ENCODE data around the gene GABRB2. TPM values are rescaled to one million over a fixed set of nuclear protein-coding genes. Genes with fewer than 3 reads are reported as not detected.

Gene GABRB2
- total and polyA plus RNA-seq, 2 experiments from 2014 or later = 1.8 to 3.6 TPM

GRCh38 chr5:161284445-161284844 is 262.1 kb downstream of the GABRB2 start:
- H3K4me3 ChIP-seq = no peak overlapping the region
- no peak overlapping the region for H3K27ac ChIP-seq
- no peaks in the 10 kb centered on the region for H3K4me1 ChIP-seq (ENCODE audit: low read depth)
- H3K27me3 ChIP-seq = no peaks in the 10 kb centered on the region
- H3K9me3 ChIP-seq (ENCODE audit: low read depth) = no peaks in the 10 kb centered on the region
- H3K36me3 ChIP-seq = no peaks in the 10 kb centered on the region
- TF ChIP-seq CTCF (IDR thresholded peaks at IDR 0.05; ENCODE audit: low read depth, low read length) = no peak
- DNase-seq (ENCODE audit: low read depth in 1 of 2, low spot score in 1 of 2) = no peak

- H3K9me3 ChIP-seq (ENCODE audit: low read depth) = no peaks in the 10 kb centered on the region
- no peaks in the 10 kb centered on the region for H3K27me3 ChIP-seq
- TF ChIP-seq CTCF (IDR thresholded peaks at IDR 0.05; ENCODE audit: low read depth, low read length) = no peak
- no peaks in the 10 kb centered on the region for H3K4me1 ChIP-seq (ENCODE audit: low read depth)
- no peak overlapping the region for H3K27ac ChIP-seq
- DNase-seq (ENCODE audit: low read depth in 1 of 2, low spot score in 1 of 2) = no peak
- H3K4me3 ChIP-seq = no peak overlapping the region
- no peaks in the 10 kb centered on the region for H3K36me3 ChIP-seq
Observed at GRCh38 chr5:161283296-161283695, 263.2 kb downstream of the GABRB2 start.

- Histone ChIP-seq H3K9me3 (ENCODE audit: low read depth) (no peaks in the 10 kb centered on the region), H3K4me3 (no peak overlapping the region), H3K36me3 (no peaks in the 10 kb centered on the region), H3K4me1 (ENCODE audit: low read depth) (no peaks in the 10 kb centered on the region), H3K27ac (no peak overlapping the region), H3K27me3 (no peaks in the 10 kb centered on the region)
- no peak for TF ChIP-seq CTCF (IDR thresholded peaks at IDR 0.05; ENCODE audit: low read depth, low read length)
- DNase-seq (ENCODE audit: low read depth in 1 of 2, low spot score in 1 of 2) = no peak
Observed at GRCh38 chr5:161278739-161279660, 267.5 kb downstream of the GABRB2 start.

GRCh38 chr5:161277011-161277410 is 269.5 kb downstream of the GABRB2 start:
- TF ChIP-seq CTCF (IDR thresholded peaks at IDR 0.05; ENCODE audit: low read depth, low read length) = no peak
- no peak overlapping the region for H3K27ac ChIP-seq
- no peaks in the 10 kb centered on the region for H3K27me3 ChIP-seq
- H3K4me3 ChIP-seq = no peak overlapping the region
- DNase-seq (ENCODE audit: low read depth in 1 of 2, low spot score in 1 of 2) = no peak
- no peaks in the 10 kb centered on the region for H3K9me3 ChIP-seq (ENCODE audit: low read depth)
- no peaks in the 10 kb centered on the region for H3K36me3 ChIP-seq
- H3K4me1 ChIP-seq (ENCODE audit: low read depth) = no peaks in the 10 kb centered on the region

- Histone ChIP-seq H3K36me3 (no peaks in the 10 kb centered on the region), H3K27ac (no peak overlapping the region), H3K27me3 (no peaks in the 10 kb centered on the region), H3K4me3 (no peak overlapping the region), H3K4me1 (ENCODE audit: low read depth) (no peaks in the 10 kb centered on the region), H3K9me3 (ENCODE audit: low read depth) (no peaks in the 10 kb centered on the region)
- TF ChIP-seq CTCF (IDR thresholded peaks at IDR 0.05; ENCODE audit: low read depth, low read length) = no peak
- DNase-seq (ENCODE audit: low read depth in 1 of 2, low spot score in 1 of 2) = no peak
Observed at GRCh38 chr5:161274951-161275350, 271.6 kb downstream of the GABRB2 start.

Measured in cardiac muscle cell (in vitro differentiated cells and primary cell).